Measurements from ENCODE around the gene MAP3K13.
"Not testable (repeated sequence)": the region's sequence is repeated elsewhere in the genome, so short reads cannot be mapped to it uniquely, and the experiment has no call there.

The MAP3K13 gene

GRCh38 chr3:185341616-185342458 is 21.1 kb upstream of the MAP3K13 start:
- no peak for DNase-seq (ENCODE audit: low read depth in 1 of 2, low spot score in 1 of 2)

DNA sequence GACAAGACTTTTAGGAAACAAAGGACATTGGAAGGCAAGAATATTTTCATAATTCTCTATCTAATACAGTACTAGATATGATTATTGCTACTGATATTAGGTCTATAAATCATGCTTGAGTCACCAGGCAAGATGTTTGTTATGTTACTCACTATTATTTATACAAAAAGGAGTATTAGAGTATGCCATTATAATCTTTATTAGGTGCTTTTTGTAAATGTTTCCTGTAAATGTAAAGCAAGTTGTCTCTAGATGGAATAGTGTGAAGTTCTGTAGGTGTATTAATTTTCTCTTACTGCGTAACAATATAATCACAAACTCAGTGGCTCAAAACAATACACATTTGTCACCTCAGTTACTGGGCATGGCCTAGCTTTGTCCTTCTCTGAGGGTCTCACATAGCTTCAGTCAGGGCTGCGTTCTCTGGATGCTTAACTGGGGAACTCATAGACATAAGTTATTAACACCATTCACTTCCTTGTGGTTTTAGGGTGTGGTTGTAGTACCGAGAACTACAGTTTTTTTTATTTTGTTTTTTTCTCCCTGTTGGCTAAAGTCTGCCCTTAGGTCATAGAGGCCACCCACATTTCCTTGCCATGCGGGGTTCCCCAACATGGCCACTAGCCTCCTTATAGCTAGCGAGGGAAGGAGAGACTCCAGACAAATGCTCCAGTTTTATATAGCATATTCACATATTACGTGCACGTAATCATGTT is 20.3 kb upstream of the MAP3K13 start:
- no peak for DNase-seq (ENCODE audit: low read depth in 1 of 2, low spot score in 1 of 2)

- no peak for DNase-seq (ENCODE audit: low read depth in 1 of 2, low spot score in 1 of 2)
These were observed 15.5 kb upstream of the MAP3K13 start for GRCh38 chr3:185347399-185347798.

DNA sequence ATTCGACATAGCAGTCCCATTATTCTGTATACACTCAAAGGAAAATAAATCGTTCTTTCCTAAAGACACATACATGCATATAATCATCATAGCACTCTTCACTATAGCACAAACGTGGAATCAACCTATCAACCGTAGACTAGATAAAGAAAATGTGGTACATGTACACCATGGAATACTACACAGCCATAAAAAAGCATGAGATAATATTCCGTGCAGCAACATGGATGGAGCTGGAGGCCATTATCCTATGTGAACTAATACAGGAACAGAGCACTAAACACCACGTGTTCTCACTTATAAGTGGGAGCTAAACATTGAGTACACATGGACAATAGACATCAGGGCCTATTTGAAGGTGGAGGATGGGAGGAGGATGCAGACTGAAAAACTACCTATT is 12.1 kb upstream of the MAP3K13 start:
- no peak for DNase-seq (ENCODE audit: low read depth in 1 of 2, low spot score in 1 of 2)

- DNase-seq (ENCODE audit: low read depth in 1 of 2, low spot score in 1 of 2): no peak
These were observed 11.5 kb upstream of the MAP3K13 start for GRCh38 chr3:185351396-185351795.

DNA sequence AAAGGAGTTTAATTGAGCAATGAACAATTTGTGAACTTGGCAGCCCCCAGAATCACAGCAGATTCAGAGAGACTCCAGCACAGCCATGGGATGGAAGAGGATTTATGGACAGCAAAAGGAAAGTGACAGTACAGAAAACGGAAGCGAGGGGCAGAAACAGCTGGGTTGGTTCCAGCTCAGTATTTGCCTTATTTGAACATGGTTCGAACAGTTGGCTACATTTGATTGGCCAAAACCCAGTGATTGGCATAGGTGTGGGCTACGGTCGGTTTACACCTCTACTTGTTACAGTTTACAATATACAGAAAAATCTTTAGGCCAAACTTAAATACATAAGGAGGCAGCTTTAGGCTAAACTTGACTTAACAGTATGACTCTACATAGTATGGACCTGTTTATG is 9.7 kb upstream of the MAP3K13 start:
- no peak for DNase-seq (ENCODE audit: low read depth in 1 of 2, low spot score in 1 of 2)

DNA sequence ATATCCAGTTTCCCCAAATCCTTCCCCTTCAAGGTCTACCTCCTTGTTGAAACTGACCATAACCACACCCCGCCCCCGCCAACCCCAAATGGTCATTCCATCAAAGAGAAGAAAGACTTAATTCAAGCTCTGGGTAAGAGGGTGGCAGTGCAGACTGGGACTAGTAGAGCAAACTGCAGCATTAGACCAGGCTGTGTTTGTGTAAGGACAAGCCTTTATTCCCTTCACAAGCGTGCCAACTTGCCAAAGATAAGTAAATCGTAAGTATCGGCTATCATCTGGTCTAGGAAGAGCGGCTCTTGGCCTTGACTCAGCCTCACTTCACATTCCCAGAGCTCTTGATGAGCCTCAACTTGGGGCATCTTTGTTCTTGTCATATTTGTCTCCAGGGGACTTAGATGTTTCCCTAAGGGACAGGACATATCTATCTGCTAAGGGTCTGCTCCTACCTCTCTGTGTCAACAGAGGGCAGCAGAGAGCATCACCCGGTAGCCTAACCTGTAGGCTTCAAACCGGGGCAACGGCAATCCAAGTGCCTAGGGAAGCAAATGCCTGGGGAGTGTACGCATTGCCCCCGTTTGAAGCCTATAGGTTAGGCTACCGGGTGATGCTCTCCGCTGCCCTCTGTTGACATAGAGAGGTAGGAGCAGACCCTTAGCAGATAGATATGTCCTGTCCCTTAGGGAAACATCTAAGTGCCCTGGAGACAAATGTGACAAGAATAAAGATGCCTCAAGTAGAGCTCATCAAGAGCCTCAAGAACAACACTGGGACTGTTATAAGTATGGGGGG is 8.9 kb upstream of the MAP3K13 start:
- DNase-seq (ENCODE audit: low read depth in 1 of 2, low spot score in 1 of 2): peak; percentile 15 to 41

DNA sequence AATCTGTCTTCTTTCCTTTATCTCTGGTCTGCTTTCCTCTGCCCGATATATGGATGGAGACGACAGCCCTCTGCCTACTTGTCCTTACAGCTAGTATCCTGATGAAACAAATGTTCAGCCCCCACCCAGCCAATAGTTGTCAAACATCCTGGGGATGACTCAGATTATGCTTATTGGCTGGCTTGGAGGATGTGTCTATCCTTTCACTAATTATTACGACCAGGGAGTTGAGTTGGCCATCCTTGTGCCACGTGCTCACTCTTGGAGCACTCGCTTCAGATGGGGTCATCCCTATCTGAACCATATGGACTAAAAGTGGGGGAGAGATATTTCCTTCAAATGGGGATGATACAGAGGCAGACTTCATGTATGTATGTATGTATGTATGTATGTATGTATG is 6.4 kb upstream of the MAP3K13 start:
- no peak for DNase-seq (ENCODE audit: low read depth in 1 of 2, low spot score in 1 of 2)

DNA sequence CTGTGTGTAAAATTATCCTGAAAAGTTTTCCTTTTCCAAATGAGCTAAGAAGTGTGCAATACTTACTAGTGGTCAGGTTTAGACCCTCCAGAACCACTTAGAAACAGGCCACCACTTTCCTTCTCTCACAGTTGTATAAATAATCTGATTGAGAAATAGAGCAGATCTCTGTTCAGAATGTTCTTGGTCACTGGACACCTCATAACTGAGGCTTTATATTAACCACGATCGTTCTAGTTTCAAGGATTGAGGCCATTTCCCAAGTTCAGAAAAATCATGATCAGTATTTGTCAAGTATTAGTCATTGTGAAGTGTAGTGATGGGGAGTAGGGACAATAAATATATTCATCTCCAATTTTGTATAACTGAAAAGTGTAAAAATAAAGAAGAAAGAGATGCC is 1.0 kb upstream of the MAP3K13 start:
- no peak for DNase-seq (ENCODE audit: low read depth in 1 of 2, low spot score in 1 of 2)

- no peak for DNase-seq (ENCODE audit: low read depth in 1 of 2, low spot score in 1 of 2)
These were observed 797 bp downstream of the MAP3K13 start for GRCh38 chr3:185363662-185364203.

GRCh38 chr3:185365291-185366073 is 2.5 kb downstream of the MAP3K13 start:
- DNase-seq (ENCODE audit: low read depth in 1 of 2, low spot score in 1 of 2): no peak

GRCh38 chr3:185366074-185366335 is 3.1 kb downstream of the MAP3K13 start:
- no peak for DNase-seq (ENCODE audit: low read depth in 1 of 2, low spot score in 1 of 2)

GRCh38 chr3:185366913-185367312 is 4.0 kb downstream of the MAP3K13 start:
- no peak for DNase-seq (ENCODE audit: low read depth in 1 of 2, low spot score in 1 of 2)

DNA sequence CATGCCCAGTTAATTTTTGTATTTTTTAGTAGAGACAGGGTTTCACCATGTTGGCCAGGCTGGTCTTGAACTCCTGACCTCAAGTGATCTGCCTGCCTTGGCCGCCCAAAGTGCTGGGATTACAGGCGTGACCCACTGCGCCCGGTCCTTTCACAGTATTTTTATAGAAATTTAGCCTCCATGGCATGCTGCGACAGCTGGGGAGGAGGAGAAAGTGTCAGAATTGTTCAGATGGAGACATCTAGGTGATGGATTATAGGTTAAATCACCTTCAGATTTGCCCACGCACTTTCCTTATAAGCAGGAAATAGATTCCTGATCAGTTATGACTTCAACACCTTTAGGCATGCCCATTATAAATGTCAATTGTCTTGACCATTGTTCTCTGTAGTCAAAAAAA is 7.4 kb downstream of the MAP3K13 start:
- not testable (repeated sequence) for DNase-seq (ENCODE audit: low read depth in 1 of 2, low spot score in 1 of 2)

DNA sequence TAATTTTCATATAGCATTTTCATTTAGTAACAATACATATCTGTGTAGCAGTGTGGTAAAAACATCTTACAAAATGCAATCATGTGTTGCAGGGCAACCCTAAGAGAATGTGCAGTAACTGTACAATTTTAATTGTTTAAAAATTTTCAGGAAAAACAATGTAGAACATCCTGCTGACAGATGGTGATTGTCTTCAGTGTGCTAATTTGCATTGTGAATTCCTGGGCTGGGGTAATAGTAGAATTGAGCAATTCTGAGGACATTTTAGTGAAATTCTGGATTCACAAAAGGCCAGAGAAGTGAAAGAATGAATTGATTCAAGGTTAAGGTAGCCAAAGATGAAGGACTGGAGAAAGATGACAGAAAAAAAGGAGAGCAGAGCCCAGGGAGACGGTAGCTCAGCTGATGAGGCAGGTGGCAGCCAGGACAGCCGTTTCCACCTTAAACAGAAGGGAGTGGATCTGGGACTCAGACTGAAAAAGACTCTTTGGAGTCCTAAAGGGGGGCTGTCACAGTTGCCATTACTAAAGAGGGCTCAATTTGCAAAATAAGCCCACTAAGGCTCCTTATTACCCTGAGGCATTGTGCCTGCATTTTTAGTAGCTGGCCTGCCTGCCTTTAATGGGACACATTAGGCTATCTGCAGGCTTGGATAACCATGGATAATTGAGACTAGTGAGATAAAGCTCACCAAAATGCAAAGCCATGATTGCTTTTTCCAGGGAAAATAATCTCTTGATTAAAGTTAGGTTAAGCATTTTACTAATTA is 8.6 kb downstream of the MAP3K13 start:
- DNase-seq (ENCODE audit: low read depth in 1 of 2, low spot score in 1 of 2): no peak

GRCh38 chr3:185381320-185382058 is 18.6 kb downstream of the MAP3K13 start:
- DNase-seq (ENCODE audit: low read depth in 1 of 2, low spot score in 1 of 2): no peak

GRCh38 chr3:185382154-185382553 is 19.2 kb downstream of the MAP3K13 start:
- DNase-seq (ENCODE audit: low read depth in 1 of 2, low spot score in 1 of 2): no peak

- not testable (repeated sequence) for DNase-seq (ENCODE audit: low read depth in 1 of 2, low spot score in 1 of 2)
These were observed 23.6 kb downstream of the MAP3K13 start for GRCh38 chr3:185386515-185386914.

GRCh38 chr3:185387646-185388045 is 24.7 kb downstream of the MAP3K13 start:
- no peak for DNase-seq (ENCODE audit: low read depth in 1 of 2, low spot score in 1 of 2)
